Spleen (tissue), 11 donors: Measurements from ENCODE around the gene IFNGR1. TPM values are rescaled to one million over a fixed set of nuclear protein-coding genes. Genes with fewer than 3 reads are reported as not detected.
A peak's percentile ranks its signal among the peaks of the same experiment; 100 is the strongest.

ENCODE experiments used
- DNase-seq: peaks from one replicate; pipeline ENCODE4 v3.0.0-alpha.2; 2020
- H3K27ac ChIP-seq, 8 donors: fragments of 200-600 bp; sonication (generic) in 7 of 8; 1 replicate in 4 of 8; 2 replicates in 4 of 8; pipeline versions ENCODE4 v1.5.0 to v1.8.0; 2016 to 2021; ENCODE audit warnings: inconsistent platforms in 4 of 8, mild to moderate bottlenecking in 4 of 8, moderate library complexity in 1 of 8
- H3K27me3 ChIP-seq, 7 donors: fragments of 200-600 bp; sonication (generic) in 6 of 7; replicated peaks in 1 of 7; 1 replicate in 4 of 7; 2 replicates in 3 of 7; pipeline versions ENCODE4 v1.5.0 to v1.8.0; 2016 to 2021; ENCODE audit warnings: inconsistent platforms in 3 of 7, mild to moderate bottlenecking in 1 of 7
- H3K36me3 ChIP-seq, 6 donors: fragments of 200-600 bp; sonication (generic) in 5 of 6; 1 replicate in 4 of 6; 2 replicates in 2 of 6; pipeline versions ENCODE4 v1.5.0 to v1.8.0; 2016 to 2021; ENCODE audit warnings: inconsistent platforms in 2 of 6
- H3K4me1 ChIP-seq, 6 donors: fragments of 200-600 bp; sonication (generic) in 5 of 6; 1 replicate in 3 of 6; 2 replicates in 3 of 6; pipeline versions ENCODE4 v1.5.0 to v1.8.0; 2016 to 2021; ENCODE audit warnings: inconsistent platforms in 3 of 6
- H3K4me3 ChIP-seq, 8 donors: fragments of 200-600 bp; sonication (generic) in 7 of 8; 1 replicate in 4 of 8; 2 replicates in 4 of 8; pipeline versions ENCODE4 v1.5.0 to v1.8.0; 2016 to 2021; ENCODE audit warnings: inconsistent platforms in 4 of 8, mild to moderate bottlenecking in 4 of 8, moderate library complexity in 2 of 8
- H3K9me3 ChIP-seq, 8 donors: fragments of 200-600 bp; sonication (generic) in 7 of 8; 1 replicate in 4 of 8; 2 replicates in 4 of 8; pipeline versions ENCODE4 v1.5.0 to v1.8.0; 2016 to 2021; ENCODE audit warnings: inconsistent platforms in 4 of 8
- POLR2A ChIP-seq, 3 donors: fragments of 450-650 bp; IDR thresholded peaks; one replicate each; pipeline ENCODE4 v1.5.1; 2017; ENCODE audit warnings: antibody characterized with exemption in 3 of 3, mild to moderate bottlenecking in 1 of 3
- POLR2AphosphoS5 ChIP-seq, 3 donors: sonication (generic); formaldehyde crosslinking; IDR thresholded peaks; one replicate each; pipeline ENCODE4 v1.5.1; 2017; ENCODE audit warnings: antibody characterized with exemption in 3 of 3
- WGBS, 5 donors: extraction: QIAGEN DNeasy Blood & Tissue Kit in 3 of 5; methylation state at CpG; one replicate each; pipeline versions ENCODE4 v1.1.5 to v1.1.7; 2013 to 2018; 5-methylcytosine and 5-hydroxymethylcytosine counted together
- intact Hi-C: fragments of 100-400 bp; cut with DNase I; formaldehyde crosslinking; loops from one replicate; pipeline ENCODE4 v1.15.0; 2023; ENCODE audit warnings: low total_unique reads
- polyA plus RNA-seq, 3 donors: library from polyadenylated mRNA; stranded (reverse); fragments of 200-250 nt; gene quantifications; one replicate each; pipeline ENCODE4 v1.2.1, GENCODE V29; 2013
- total RNA-seq, 7 donors: library from RNA; depleted of rRNA in 3 of 7; stranded (reverse); fragments of >200 nt in 3 of 7; fragmentation: NEBNext Ultra II Directional in 4 of 7; extraction: Animal tissue kit (Norgen Biotek cat#: 25700) in 4 of 7; gene quantifications; one replicate each; pipeline versions ENCODE4 v1.1.0 to v1.2.1, GENCODE V29; 2016 to 2021
- TF ChIP-seq, protein P1 (sequence below), 11 experiments: fragments of 200-600 bp in 7 of 11; fragments of 450-650 bp in 4 of 11; sonication (generic) in 4 of 11; IDR thresholded peaks in 8 of 11; conservative IDR thresholded peaks in 3 of 11; 1 replicate in 7 of 11; 2 replicates in 4 of 11; pipeline versions ENCODE4 v1.4.0 to v1.8.0; 2016 to 2021; ENCODE audit warnings: antibody characterized with exemption in 11 of 11, inconsistent platforms in 4 of 11, mild to moderate bottlenecking in 1 of 11
- donor health status: healthy with polysubstance abuse.
- donor health status: DM: no; HTN: no; CAD: no; lungs with moderate emphysema.
- donor health status: DM: no; HTN: no; CAD: no.
- donor health status: Bipolar disorder and iron deficiency.
- donor health status: healthy.
- donor health status: DM: no; HTN: no; CAD: no.
- donor health status: DM: yes; HTN: yes; CAD: no.

The IFNGR1 gene
- total and polyA plus RNA-seq, 10 donors: 119 to 291 (median 183) TPM

- Histone ChIP-seq H3K27me3 (no peaks in the 10 kb centered on the region), H3K4me1 (peaks cover 22 to 64% (median 44%) of the 10 kb centered on the region in 6 donors), H3K4me3 (no peak overlapping the region), H3K27ac (no peak overlapping the region), H3K9me3 (peaks cover 0 to 16% (median 3%) of the 10 kb centered on the region in 8 donors), H3K36me3 (no peaks in the 10 kb centered on the region)
- DNase-seq: no peak
- intact Hi-C loops: no loop called here
- WGBS, 5 donors: 69 to 83% (median 75%) methylated on average over 4 of the region's 4 CpGs
- no peak for TF ChIP-seq POLR2A (IDR thresholded peaks at IDR 0.05)
Measured at GRCh38 chr6:137167702-137168377, 51.3 kb downstream of the IFNGR1 start.

- Histone ChIP-seq H3K9me3 (peaks cover 0 to 16% (median 3%) of the 10 kb centered on the region in 8 donors), H3K27me3 (no peaks in the 10 kb centered on the region), H3K36me3 (no peaks in the 10 kb centered on the region), H3K27ac (peak overlapping the region in 7 of 8 donors; percentile 24 to 79 (median 64)), H3K4me3 (no peak overlapping the region), H3K4me1 (peaks cover 19 to 62% (median 34%) of the 10 kb centered on the region in 6 donors)
- intact Hi-C loops: no loop called here
- DNase-seq: no peak
- TF ChIP-seq, protein P1, sequence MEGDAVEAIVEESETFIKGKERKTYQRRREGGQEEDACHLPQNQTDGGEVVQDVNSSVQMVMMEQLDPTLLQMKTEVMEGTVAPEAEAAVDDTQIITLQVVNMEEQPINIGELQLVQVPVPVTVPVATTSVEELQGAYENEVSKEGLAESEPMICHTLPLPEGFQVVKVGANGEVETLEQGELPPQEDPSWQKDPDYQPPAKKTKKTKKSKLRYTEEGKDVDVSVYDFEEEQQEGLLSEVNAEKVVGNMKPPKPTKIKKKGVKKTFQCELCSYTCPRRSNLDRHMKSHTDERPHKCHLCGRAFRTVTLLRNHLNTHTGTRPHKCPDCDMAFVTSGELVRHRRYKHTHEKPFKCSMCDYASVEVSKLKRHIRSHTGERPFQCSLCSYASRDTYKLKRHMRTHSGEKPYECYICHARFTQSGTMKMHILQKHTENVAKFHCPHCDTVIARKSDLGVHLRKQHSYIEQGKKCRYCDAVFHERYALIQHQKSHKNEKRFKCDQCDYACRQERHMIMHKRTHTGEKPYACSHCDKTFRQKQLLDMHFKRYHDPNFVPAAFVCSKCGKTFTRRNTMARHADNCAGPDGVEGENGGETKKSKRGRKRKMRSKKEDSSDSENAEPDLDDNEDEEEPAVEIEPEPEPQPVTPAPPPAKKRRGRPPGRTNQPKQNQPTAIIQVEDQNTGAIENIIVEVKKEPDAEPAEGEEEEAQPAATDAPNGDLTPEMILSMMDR (IDR thresholded peaks at IDR 0.05 in 8 of 11, conservative IDR thresholded peaks at IDR 0.05 in 3 of 11): peak in 4 of 11 experiments; percentile 26 to 50 (median 40)
- TF ChIP-seq POLR2AphosphoS5 (IDR thresholded peaks at IDR 0.05): no peak
- TF ChIP-seq POLR2A (IDR thresholded peaks at IDR 0.05): no peak
- WGBS, 5 donors: 65 to 74% (median 72%) methylated on average over 8 of the region's 8 CpGs
Measured at GRCh38 chr6:137166247-137167098, 52.7 kb downstream of the IFNGR1 start.

- peak overlapping the region in 1 of 8 donors; percentile 1 for H3K4me3 ChIP-seq
- intact Hi-C loops: no loop called here
- H3K4me1 ChIP-seq: peaks cover 11 to 57% (median 26%) of the 10 kb centered on the region in 6 donors
- peak overlapping the region; percentile 20 to 79 (median 60) for H3K27ac ChIP-seq
- WGBS, 5 donors: 54 to 65% (median 58%) methylated on average over 9 of the region's 9 CpGs
- TF ChIP-seq POLR2A (IDR thresholded peaks at IDR 0.05): no peak
- TF ChIP-seq, protein P1 (IDR thresholded peaks at IDR 0.05 in 8 of 11, conservative IDR thresholded peaks at IDR 0.05 in 3 of 11): peak in 4 of 11 experiments; percentile 23 to 51 (median 38)
- peak; percentile 82 for DNase-seq
- H3K36me3 ChIP-seq: no peaks in the 10 kb centered on the region
- H3K27me3 ChIP-seq: no peaks in the 10 kb centered on the region
- H3K9me3 ChIP-seq: peaks cover 0 to 16% (median 3%) of the 10 kb centered on the region in 8 donors
Measured at GRCh38 chr6:137165375-137166246, 53.6 kb downstream of the IFNGR1 start.

GRCh38 chr6:137163732-137164318, 55.4 kb downstream of the IFNGR1 start:
- TF ChIP-seq, protein P1 (IDR thresholded peaks at IDR 0.05 in 8 of 11, conservative IDR thresholded peaks at IDR 0.05 in 3 of 11): no peak
- TF ChIP-seq POLR2A (IDR thresholded peaks at IDR 0.05): no peak
- TF ChIP-seq POLR2AphosphoS5 (IDR thresholded peaks at IDR 0.05): no peak
- H3K36me3 ChIP-seq: no peaks in the 10 kb centered on the region
- peaks cover 0 to 16% (median 3%) of the 10 kb centered on the region in 8 donors for H3K9me3 ChIP-seq
- no peaks in the 10 kb centered on the region for H3K27me3 ChIP-seq
- no peak overlapping the region for H3K27ac ChIP-seq
- 84 to 97% (median 92%) methylated on average over 12 of the region's 12 CpGs for WGBS, 5 donors
- peaks cover 11 to 55% (median 25%) of the 10 kb centered on the region in 6 donors for H3K4me1 ChIP-seq
- DNase-seq: no peak
- intact Hi-C loops: no loop called here
- H3K4me3 ChIP-seq: no peak overlapping the region
